ENCODE results near the gene ERRFI1.
"Not testable (repeated sequence)": the region's sequence is repeated elsewhere in the genome, so short reads cannot be mapped to it uniquely, and the experiment has no call there.

ERRFI1 gene

GRCh38 chr1:7963841-7964240 is 62.3 kb downstream of the ERRFI1 start:
- not testable (repeated sequence) for DNase-seq

GRCh38 chr1:7963378-7963730 is 62.8 kb downstream of the ERRFI1 start:
- DNase-seq = not testable (repeated sequence)

- no peak for DNase-seq
Measured at GRCh38 chr1:7962636-7963377, 63.3 kb downstream of the ERRFI1 start.

GRCh38 chr1:7962014-7962335 is 64.1 kb downstream of the ERRFI1 start:
- no peak for DNase-seq

Measured in stimulated activated CD4-positive, alpha-beta T cell treated with anti-CD3 and anti-CD28 coated beads, Interleukin-4, amount 100 ng/mL, for 4 hours (primary cell).